Measurements from ENCODE around the gene CXCL5. TPM values are rescaled to one million over a fixed set of nuclear protein-coding genes. Genes with fewer than 3 reads are reported as not detected.

The CXCL5 gene
- total RNA-seq, 1 experiment from 2014 or later, result not detected

GRCh38 chr4:74045247-74045646 lies 46.8 kb upstream of the CXCL5 start:
- intact Hi-C loops (cut with micrococcal nuclease; ENCODE audit: unreplicated experiment), result no loop called here
- no peak overlapping the region for H3K4me2 ChIP-seq
- H3K4me1 ChIP-seq (replicated peaks; ENCODE audit: insufficient read depth), result no peaks in the 10 kb centered on the region
- no peak overlapping the region for H3K4me3 ChIP-seq
- ChIA-PET CTCF (no interaction called here), POLR2A (ENCODE audit: unreplicated experiment) (no interaction called here)
- H3F3A ChIP-seq (ENCODE audit: insufficient read depth, low read depth), result no peaks in the 10 kb centered on the region
- BruUV-seq (replicated peaks), result no TSS peak
- no peaks in the 10 kb centered on the region for H3K79me2 ChIP-seq (ENCODE audit: low read depth)
- H3K9me3 ChIP-seq (ENCODE audit: insufficient read depth, low read depth), result no peaks in the 10 kb centered on the region
- no peaks in the 10 kb centered on the region for H4K20me1 ChIP-seq (ENCODE audit: insufficient read depth)
- no peak overlapping the region for H3K27ac ChIP-seq
- H3K9me2 ChIP-seq (ENCODE audit: insufficient read depth), result no peaks in the 10 kb centered on the region
- no peaks in the 10 kb centered on the region for H3K36me3 ChIP-seq (ENCODE audit: low read depth)
- no peak overlapping the region for H2AFZ ChIP-seq
- DNase-seq, result no peak
- TF ChIP-seq, protein P1, sequence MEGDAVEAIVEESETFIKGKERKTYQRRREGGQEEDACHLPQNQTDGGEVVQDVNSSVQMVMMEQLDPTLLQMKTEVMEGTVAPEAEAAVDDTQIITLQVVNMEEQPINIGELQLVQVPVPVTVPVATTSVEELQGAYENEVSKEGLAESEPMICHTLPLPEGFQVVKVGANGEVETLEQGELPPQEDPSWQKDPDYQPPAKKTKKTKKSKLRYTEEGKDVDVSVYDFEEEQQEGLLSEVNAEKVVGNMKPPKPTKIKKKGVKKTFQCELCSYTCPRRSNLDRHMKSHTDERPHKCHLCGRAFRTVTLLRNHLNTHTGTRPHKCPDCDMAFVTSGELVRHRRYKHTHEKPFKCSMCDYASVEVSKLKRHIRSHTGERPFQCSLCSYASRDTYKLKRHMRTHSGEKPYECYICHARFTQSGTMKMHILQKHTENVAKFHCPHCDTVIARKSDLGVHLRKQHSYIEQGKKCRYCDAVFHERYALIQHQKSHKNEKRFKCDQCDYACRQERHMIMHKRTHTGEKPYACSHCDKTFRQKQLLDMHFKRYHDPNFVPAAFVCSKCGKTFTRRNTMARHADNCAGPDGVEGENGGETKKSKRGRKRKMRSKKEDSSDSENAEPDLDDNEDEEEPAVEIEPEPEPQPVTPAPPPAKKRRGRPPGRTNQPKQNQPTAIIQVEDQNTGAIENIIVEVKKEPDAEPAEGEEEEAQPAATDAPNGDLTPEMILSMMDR (conservative IDR thresholded peaks at IDR 0.05), result no peak
- no peak for TF ChIP-seq EZH2 (IDR thresholded peaks at IDR 0.05; ENCODE audit: low read depth)
- no peaks in the 10 kb centered on the region for H3K27me3 ChIP-seq (ENCODE audit: insufficient read depth, low read depth)

DNA sequence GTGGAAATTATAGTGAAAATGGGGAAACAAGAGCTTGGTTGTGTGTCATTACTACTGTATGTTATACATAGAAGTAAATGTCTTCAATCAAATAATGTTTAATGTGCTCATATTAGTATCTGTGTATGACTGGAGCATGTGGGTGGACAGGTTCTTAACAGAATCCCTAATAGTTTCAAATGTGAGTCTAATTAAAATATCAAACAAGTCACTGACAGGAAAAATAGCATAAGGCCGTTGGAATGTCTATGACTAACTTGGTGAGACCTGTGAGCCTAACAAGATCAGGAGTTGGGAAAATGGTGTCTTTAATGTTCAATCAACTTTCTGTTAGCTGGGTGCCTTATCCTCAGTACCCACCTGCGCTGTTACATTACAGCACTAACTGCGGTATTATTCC lies 46.2 kb upstream of the CXCL5 start:
- intact Hi-C loops (cut with micrococcal nuclease; ENCODE audit: unreplicated experiment), result loop anchor here (5.0 kb wide), 1 partner anchor 88 kb away; no protein-coding TSS in a partner anchor

GRCh38 chr4:74042681-74043080 lies 44.2 kb upstream of the CXCL5 start:
- ChIA-PET POLR2A (ENCODE audit: unreplicated experiment) (no interaction called here), CTCF (no interaction called here)
- Histone ChIP-seq H2AFZ (no peak overlapping the region), H3K36me3 (ENCODE audit: low read depth) (no peaks in the 10 kb centered on the region), H3K4me3 (no peak overlapping the region), H4K20me1 (ENCODE audit: insufficient read depth) (no peaks in the 10 kb centered on the region), H3K27me3 (ENCODE audit: insufficient read depth, low read depth) (no peaks in the 10 kb centered on the region), H3K9me3 (ENCODE audit: insufficient read depth, low read depth) (no peaks in the 10 kb centered on the region), H3K9me2 (ENCODE audit: insufficient read depth) (no peaks in the 10 kb centered on the region), H3K27ac (no peak overlapping the region), H3F3A (ENCODE audit: insufficient read depth, low read depth) (no peaks in the 10 kb centered on the region), H3K4me1 (replicated peaks; ENCODE audit: insufficient read depth) (peaks cover 3% of the 10 kb centered on the region; the same call in 1 of the 2 replicates), H3K4me2 (no peak overlapping the region), H3K79me2 (ENCODE audit: low read depth) (no peaks in the 10 kb centered on the region)
- BruUV-seq (replicated peaks), result no TSS peak
- TF ChIP-seq, protein P1 (conservative IDR thresholded peaks at IDR 0.05), result no peak
- no peak for TF ChIP-seq EZH2 (IDR thresholded peaks at IDR 0.05; ENCODE audit: low read depth)
- intact Hi-C loops (cut with micrococcal nuclease; ENCODE audit: unreplicated experiment), result loop anchor here (5.0 kb wide), 1 partner anchor 90 kb away; no protein-coding TSS in a partner anchor
- no peak for DNase-seq

More for the DNA sequence above, 46.2 kb upstream of the CXCL5 start:
- TF ChIP-seq EZH2 (IDR thresholded peaks at IDR 0.05; ENCODE audit: low read depth), result no peak
- TF ChIP-seq, protein P1 (conservative IDR thresholded peaks at IDR 0.05), result no peak
- Histone ChIP-seq H3K4me2 (no peak overlapping the region), H3K9me3 (ENCODE audit: insufficient read depth, low read depth) (no peaks in the 10 kb centered on the region), H3K36me3 (ENCODE audit: low read depth) (no peaks in the 10 kb centered on the region), H3K79me2 (ENCODE audit: low read depth) (no peaks in the 10 kb centered on the region), H3K27ac (no peak overlapping the region), H3F3A (ENCODE audit: insufficient read depth, low read depth) (no peaks in the 10 kb centered on the region), H2AFZ (no peak overlapping the region), H3K4me3 (no peak overlapping the region), H3K4me1 (replicated peaks; ENCODE audit: insufficient read depth) (no peaks in the 10 kb centered on the region), H3K9me2 (ENCODE audit: insufficient read depth) (no peaks in the 10 kb centered on the region), H4K20me1 (ENCODE audit: insufficient read depth) (no peaks in the 10 kb centered on the region), H3K27me3 (ENCODE audit: insufficient read depth, low read depth) (no peaks in the 10 kb centered on the region)
- no TSS peak for BruUV-seq (replicated peaks)
- CTCF ChIA-PET, result no interaction called here
- POLR2A ChIA-PET (ENCODE audit: unreplicated experiment), result no interaction called here
- DNase-seq, result peak in 1 of 2 experiments; percentile 34

Measured in PC-9 (cell line).